PC-3 (cell line): ENCODE data around the gene ECHDC3. TPM values are rescaled to one million over a fixed set of nuclear protein-coding genes. Genes with fewer than 3 reads are reported as not detected.

Source experiments
- ATAC-seq: fragments of 200-7000 bp; cut with Tn5 transposase; 2 replicates; pipeline ENCODE4 v1.9.1; 2020; ENCODE audit warnings: mild to moderate bottlenecking, moderate library complexity
- BruUV-seq: library from RNA; stranded (reverse); fragments of 400-500 nt; replicated peaks from 2 replicates; lab custom pipeline; 2021; lab: Mats Ljungman, UMichigan
- CTCF ChIA-PET: fragments of 300-600 bp; sonication (Branson Sonifier 250); formaldehyde crosslinking; loops from one replicate; lab custom pipeline; 2022; ENCODE audit warnings: antibody characterized with exemption; lab: Charles Lee
- POLR2A ChIA-PET: fragments of 300-600 bp; sonication (Branson Sonifier 250); formaldehyde crosslinking; loops from one replicate; lab custom pipeline; 2022; ENCODE audit warnings: antibody characterized with exemption; ENCODE audit not compliant: unreplicated experiment; lab: Charles Lee
- DNase-seq: peaks from one replicate; pipeline ENCODE4 v3.0.0-alpha.2; 2015
- H2AFZ ChIP-seq: fragments of 300-600 bp; sonication (generic); 2 replicates; pipeline ENCODE4 v1.6.0; 2016; ENCODE audit warnings: antibody characterized with exemption, low read length
- H3F3A ChIP-seq: fragments of 300-600 bp; sonication (generic); one replicate; pipeline ENCODE4 v1.6.0; 2017; ENCODE audit warnings: antibody characterized with exemption, low read length, control low read depth, mild to moderate bottlenecking; ENCODE audit not compliant: unreplicated experiment
- H3K27ac ChIP-seq: fragments of 300-600 bp; sonication (generic); 2 replicates; pipeline ENCODE4 v1.5.1; 2016; ENCODE audit warnings: mild to moderate bottlenecking, low read length
- H3K27me3 ChIP-seq: fragments of 300-600 bp; sonication (generic); 2 replicates; pipeline ENCODE4 v1.6.1; 2016; ENCODE audit warnings: low read length, mixed read lengths
- H3K36me3 ChIP-seq: fragments of 300-600 bp; sonication (generic); 2 replicates; pipeline ENCODE4 v1.6.1; 2016; ENCODE audit warnings: low read depth, mixed run types, low read length, mixed read lengths
- H3K4me1 ChIP-seq: fragments of 300-600 bp; sonication (generic); 2 replicates; pipeline ENCODE4 v1.5.1; 2016; ENCODE audit warnings: low read length; ENCODE audit not compliant: insufficient read depth
- H3K4me2 ChIP-seq: fragments of 300-600 bp; sonication (generic); 2 replicates; pipeline ENCODE4 v1.6.0; 2016; ENCODE audit warnings: low read length
- H3K4me3 ChIP-seq: fragments of 300-600 bp; sonication (generic); 2 replicates; pipeline ENCODE4 v1.5.1; 2016; ENCODE audit warnings: mild to moderate bottlenecking, low read length, mixed read lengths
- H3K79me2 ChIP-seq: fragments of 300-600 bp; sonication (generic); 2 replicates; pipeline ENCODE4 v1.6.1; 2017; ENCODE audit warnings: low read length, mixed read lengths
- H3K9ac ChIP-seq: fragments of 300-600 bp; sonication (generic); 2 replicates; pipeline ENCODE4 v1.6.0; 2016; ENCODE audit warnings: mild to moderate bottlenecking, low read length
- H3K9me2 ChIP-seq: fragments of 300-600 bp; sonication (generic); replicated peaks from 2 replicates; pipeline ENCODE4 v1.6.1; 2016; ENCODE audit warnings: mixed run types, low read length, mixed read lengths
- H3K9me3 ChIP-seq: fragments of 300-600 bp; sonication (generic); 2 replicates; pipeline ENCODE4 v1.6.1; 2016; ENCODE audit warnings: low read length, mixed read lengths
- H4K20me1 ChIP-seq: fragments of 300-600 bp; sonication (generic); 2 replicates; pipeline ENCODE4 v1.6.1; 2016; ENCODE audit warnings: low read length, mixed read lengths
- EZH2 ChIP-seq: fragments of 300-600 bp; sonication (generic); IDR thresholded peaks from one replicate; pipeline ENCODE4 v1.6.1; 2017; ENCODE audit warnings: antibody characterized with exemption, mild to moderate bottlenecking, low read length; ENCODE audit not compliant: unreplicated experiment
- EZH2phosphoT487 ChIP-seq: fragments of 300-600 bp; sonication (generic); IDR thresholded peaks from 2 replicates; pipeline ENCODE4 v1.6.1; 2018; ENCODE audit warnings: mild to moderate bottlenecking, antibody characterized with exemption, low read length, borderline replicate concordance
- intact Hi-C: fragments of 100-400 bp; cut with micrococcal nuclease; formaldehyde crosslinking; loops from 2 replicates; pipeline ENCODE4 v1.9.0; 2023
- total RNA-seq: library from RNA; depleted of rRNA; stranded (reverse); fragments of >200 nt; gene quantifications from 2 replicates; pipeline ENCODE4 v1.2.3, GENCODE V29; 2014
- TF ChIP-seq, protein P1 (sequence below): fragments of 300-600 bp; sonication (generic); conservative IDR thresholded peaks from 2 replicates; pipeline ENCODE4 v1.5.1; 2017; ENCODE audit warnings: antibody characterized with exemption, low read depth, mild to moderate bottlenecking, low read length

Gene ECHDC3
- total RNA-seq, 1 experiment from 2014 or later: not detected

GRCh38 chr10:11799736-11800080 lies 57.5 kb downstream of the ECHDC3 start:
- ChIA-PET CTCF (no interaction called here), POLR2A (no interaction called here)
- Histone ChIP-seq H4K20me1 (no peaks in the 10 kb centered on the region), H2AFZ (no peak overlapping the region), H3K27ac (no peak overlapping the region), H3K9me2 (no peaks in the 10 kb centered on the region), H3K4me3 (no peak overlapping the region), H3K9me3 (no peaks in the 10 kb centered on the region), H3K79me2 (no peaks in the 10 kb centered on the region), H3K27me3 (no peaks in the 10 kb centered on the region), H3K9ac (no peak overlapping the region), H3F3A (no peaks in the 10 kb centered on the region), H3K4me1 (peaks cover 2% of the 10 kb centered on the region), H3K4me2 (no peak overlapping the region), H3K36me3 (no peaks in the 10 kb centered on the region)
- no peak for DNase-seq
- TF ChIP-seq, protein P1, sequence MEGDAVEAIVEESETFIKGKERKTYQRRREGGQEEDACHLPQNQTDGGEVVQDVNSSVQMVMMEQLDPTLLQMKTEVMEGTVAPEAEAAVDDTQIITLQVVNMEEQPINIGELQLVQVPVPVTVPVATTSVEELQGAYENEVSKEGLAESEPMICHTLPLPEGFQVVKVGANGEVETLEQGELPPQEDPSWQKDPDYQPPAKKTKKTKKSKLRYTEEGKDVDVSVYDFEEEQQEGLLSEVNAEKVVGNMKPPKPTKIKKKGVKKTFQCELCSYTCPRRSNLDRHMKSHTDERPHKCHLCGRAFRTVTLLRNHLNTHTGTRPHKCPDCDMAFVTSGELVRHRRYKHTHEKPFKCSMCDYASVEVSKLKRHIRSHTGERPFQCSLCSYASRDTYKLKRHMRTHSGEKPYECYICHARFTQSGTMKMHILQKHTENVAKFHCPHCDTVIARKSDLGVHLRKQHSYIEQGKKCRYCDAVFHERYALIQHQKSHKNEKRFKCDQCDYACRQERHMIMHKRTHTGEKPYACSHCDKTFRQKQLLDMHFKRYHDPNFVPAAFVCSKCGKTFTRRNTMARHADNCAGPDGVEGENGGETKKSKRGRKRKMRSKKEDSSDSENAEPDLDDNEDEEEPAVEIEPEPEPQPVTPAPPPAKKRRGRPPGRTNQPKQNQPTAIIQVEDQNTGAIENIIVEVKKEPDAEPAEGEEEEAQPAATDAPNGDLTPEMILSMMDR: no peak
- TF ChIP-seq EZH2: no peak
- no peak for TF ChIP-seq EZH2phosphoT487
- no peak for ATAC-seq
- intact Hi-C loops: no loop called here
- no TSS peak for BruUV-seq

DNA sequence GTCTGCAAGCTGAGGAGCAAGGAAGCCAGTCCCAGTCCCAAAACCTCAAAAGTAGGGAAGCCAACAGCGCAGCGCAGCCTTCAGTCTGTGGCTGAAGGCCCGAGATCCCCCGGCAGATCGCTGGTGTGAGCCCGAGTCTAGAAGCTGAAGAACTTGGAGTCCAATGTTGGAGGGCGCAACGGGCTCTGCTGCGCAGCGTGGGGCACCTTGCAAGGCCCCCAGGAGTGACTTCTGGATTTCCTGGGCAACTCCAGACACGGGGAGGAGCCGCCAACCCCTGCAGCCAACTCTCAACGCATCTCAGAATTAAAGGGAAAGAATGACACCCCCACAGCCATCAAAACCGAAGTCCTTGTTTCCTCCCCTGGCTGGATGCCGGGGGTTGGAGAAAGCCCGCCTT lies 62.2 kb downstream of the ECHDC3 start:
- BruUV-seq: no TSS peak
- H2AFZ ChIP-seq: no peak overlapping the region
- DNase-seq (no peak), ATAC-seq (no peak)
- no peaks in the 10 kb centered on the region for H3K9me2 ChIP-seq
- H3K9me3 ChIP-seq: no peaks in the 10 kb centered on the region
- H3F3A ChIP-seq: no peaks in the 10 kb centered on the region
- H4K20me1 ChIP-seq: no peaks in the 10 kb centered on the region
- H3K4me3 ChIP-seq: no peak overlapping the region
- no peak overlapping the region for H3K27ac ChIP-seq
- no peak overlapping the region for H3K9ac ChIP-seq
- H3K27me3 ChIP-seq: no peaks in the 10 kb centered on the region
- no peaks in the 10 kb centered on the region for H3K79me2 ChIP-seq
- no peak overlapping the region for H3K4me2 ChIP-seq
- ChIA-PET POLR2A (no interaction called here), CTCF (no interaction called here)
- H3K4me1 ChIP-seq: no peaks in the 10 kb centered on the region
- no peaks in the 10 kb centered on the region for H3K36me3 ChIP-seq
- intact Hi-C loops: no loop called here
- no peak for TF ChIP-seq EZH2phosphoT487
- TF ChIP-seq, protein P1: no peak
- TF ChIP-seq EZH2: no peak

GRCh38 chr10:11805792-11806191 lies 63.6 kb downstream of the ECHDC3 start:
- no peaks in the 10 kb centered on the region for H3F3A ChIP-seq
- no peaks in the 10 kb centered on the region for H4K20me1 ChIP-seq
- POLR2A ChIA-PET: no interaction called here
- ATAC-seq (no peak), DNase-seq (no peak)
- no peaks in the 10 kb centered on the region for H3K36me3 ChIP-seq
- H3K9me2 ChIP-seq: no peaks in the 10 kb centered on the region
- no peak for TF ChIP-seq EZH2
- TF ChIP-seq, protein P1: no peak
- TF ChIP-seq EZH2phosphoT487: no peak
- no peak overlapping the region for H3K9ac ChIP-seq
- no peaks in the 10 kb centered on the region for H3K79me2 ChIP-seq
- H3K4me2 ChIP-seq: no peak overlapping the region
- H3K4me3 ChIP-seq: no peak overlapping the region
- CTCF ChIA-PET: no interaction called here
- BruUV-seq: no TSS peak
- H3K4me1 ChIP-seq: no peaks in the 10 kb centered on the region; the same call in 1 of the 2 replicates
- intact Hi-C loops: no loop called here
- H2AFZ ChIP-seq: no peak overlapping the region
- no peaks in the 10 kb centered on the region for H3K9me3 ChIP-seq
- no peaks in the 10 kb centered on the region for H3K27me3 ChIP-seq
- no peak overlapping the region for H3K27ac ChIP-seq
